ENCODE measurements around the gene CSGALNACT2.

The CSGALNACT2 gene

DNA sequence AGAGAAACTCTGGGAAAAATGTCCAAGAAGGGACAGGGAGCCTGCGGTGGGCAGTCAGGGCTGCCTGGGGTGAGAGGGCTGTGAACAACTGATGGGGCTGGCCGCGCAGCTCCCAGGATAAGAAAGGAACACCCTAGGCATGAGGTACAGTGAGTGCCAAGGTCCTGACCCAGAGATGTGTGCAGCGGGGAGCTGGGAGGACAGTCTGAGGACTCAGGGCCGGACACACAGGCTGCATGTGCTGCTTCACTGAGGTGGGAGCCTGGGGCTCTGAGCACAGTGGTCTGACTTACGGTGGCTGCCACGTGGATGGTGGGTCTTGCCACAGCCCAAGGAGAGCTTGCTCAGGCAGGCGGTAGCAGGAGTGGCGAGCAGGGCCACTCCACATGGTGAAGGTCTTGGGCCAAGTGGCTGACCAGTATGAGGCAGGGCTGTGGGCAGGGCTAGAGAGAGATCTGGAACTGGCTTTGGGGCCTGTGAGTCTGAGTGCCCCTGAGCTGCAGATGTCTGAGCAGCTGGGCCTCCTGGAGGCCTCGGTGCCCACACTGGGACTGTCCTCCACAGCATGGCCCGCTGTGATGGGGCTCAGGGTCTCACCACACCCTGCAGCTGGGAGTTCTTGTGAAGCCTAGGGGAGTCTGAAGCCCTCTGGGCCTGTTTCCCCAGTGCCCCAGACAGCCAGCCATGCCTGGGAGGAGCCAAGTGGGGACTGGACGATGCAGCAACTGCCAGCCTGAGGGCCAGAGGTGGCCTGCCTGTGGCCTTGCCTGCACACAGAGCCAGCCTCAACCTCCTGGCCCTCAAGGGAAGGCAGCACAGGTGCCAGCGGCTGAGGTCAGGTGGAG, 68.4 kb downstream of the CSGALNACT2 start:
- no peak for TF ChIP-seq CTCF (conservative IDR thresholded peaks at IDR 0.05)
- H3K27ac ChIP-seq: no peak overlapping the region

DNA sequence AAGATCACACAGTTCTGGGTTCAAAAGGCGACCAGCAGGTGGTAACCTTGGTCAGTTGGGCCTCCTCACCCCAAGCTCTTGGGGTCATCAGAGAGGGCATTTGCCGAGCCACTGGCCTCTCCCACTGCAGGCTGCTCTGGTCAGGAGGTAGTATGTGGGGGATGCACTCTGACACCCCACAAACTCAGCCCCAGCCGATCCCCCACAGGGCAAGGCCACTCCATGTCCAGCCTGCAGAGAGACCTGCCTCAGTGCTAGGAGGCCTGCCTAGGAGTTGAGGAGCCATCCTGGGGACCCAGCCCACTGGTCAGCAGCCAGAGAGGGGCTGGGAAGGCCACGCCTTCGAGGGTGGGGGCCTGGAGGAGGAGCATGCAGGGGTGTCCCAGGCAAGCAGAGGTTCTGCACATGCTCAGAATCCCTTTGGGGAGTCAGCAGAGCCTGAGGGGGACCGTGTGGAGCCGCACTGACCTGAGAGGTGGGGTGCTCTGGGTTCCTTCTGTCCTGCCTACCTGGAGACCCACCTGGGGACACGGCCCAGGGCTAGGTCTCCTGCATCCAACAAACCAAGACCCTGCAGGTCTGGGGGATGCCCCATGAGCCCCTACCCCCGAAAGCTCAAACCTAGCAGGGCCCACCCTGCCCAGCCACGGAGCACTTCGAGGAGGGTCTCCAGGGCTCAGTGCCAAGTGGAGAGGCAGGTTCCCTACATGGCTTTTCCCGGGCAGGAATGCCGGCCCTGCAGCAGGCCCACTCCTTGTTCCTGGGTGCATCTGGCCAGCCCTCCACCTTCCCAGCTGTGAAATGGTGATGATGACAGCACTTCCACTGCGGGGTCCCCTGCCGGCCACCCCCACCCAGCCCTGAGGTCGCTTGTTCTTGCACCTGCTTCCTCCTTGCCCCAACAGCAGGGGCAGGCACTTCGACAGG, 70.2 kb downstream of the CSGALNACT2 start:
- no peak for TF ChIP-seq CTCF (conservative IDR thresholded peaks at IDR 0.05)
- no peak overlapping the region for H3K27ac ChIP-seq

DNA sequence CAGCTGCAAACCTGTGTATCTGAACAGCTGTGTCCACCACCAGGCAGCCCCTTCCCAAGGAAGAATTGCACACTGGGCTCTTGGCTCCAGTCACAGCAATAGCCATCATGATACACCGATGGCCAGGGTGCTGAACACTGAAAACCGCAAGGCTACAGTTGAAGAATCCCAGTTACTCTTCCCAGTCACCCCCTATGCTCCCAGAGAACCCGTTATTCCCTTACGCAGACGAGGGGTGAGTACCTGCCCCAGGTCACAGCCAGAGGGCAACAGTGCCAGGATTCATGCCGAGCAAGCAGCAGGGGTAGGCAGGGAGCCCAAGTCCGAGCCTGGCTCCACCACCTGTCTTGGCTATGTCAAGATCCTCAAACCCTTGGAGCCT, 70.8 kb downstream of the CSGALNACT2 start:
- no peak overlapping the region for H3K27ac ChIP-seq
- TF ChIP-seq CTCF (conservative IDR thresholded peaks at IDR 0.05): no peak

DNA sequence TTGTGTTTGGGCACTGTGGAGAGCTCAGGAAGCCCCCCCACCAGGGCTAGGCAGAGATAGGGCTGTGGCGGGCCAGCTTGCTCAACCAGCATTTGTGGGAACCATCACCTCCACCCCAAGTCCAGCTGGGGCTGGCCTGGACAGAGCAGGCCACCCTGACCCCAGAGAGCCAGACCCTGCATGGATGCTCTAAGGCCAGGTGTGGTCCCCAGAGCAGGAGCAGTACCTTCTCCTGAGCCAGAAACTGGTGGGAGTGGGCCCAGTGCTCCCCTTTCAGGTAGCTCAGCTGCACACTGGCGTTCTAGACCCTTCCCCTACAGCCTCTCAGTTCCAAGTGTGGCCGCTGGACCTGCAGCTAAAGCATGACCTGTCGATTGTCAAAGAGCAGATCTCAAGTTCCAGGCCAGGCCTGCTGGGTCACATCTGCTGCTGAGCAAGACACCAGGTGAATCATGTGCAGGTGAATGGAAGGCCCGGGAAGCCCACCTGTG, 71.5 kb downstream of the CSGALNACT2 start:
- TF ChIP-seq CTCF (conservative IDR thresholded peaks at IDR 0.05): no peak

GRCh38 chr10:43210556-43210955, 72.3 kb downstream of the CSGALNACT2 start:
- TF ChIP-seq CTCF (conservative IDR thresholded peaks at IDR 0.05): no peak
- H3K27ac ChIP-seq: no peak overlapping the region

More for the DNA sequence above, 71.5 kb downstream of the CSGALNACT2 start:
- H3K27ac ChIP-seq: no peak overlapping the region

DNA sequence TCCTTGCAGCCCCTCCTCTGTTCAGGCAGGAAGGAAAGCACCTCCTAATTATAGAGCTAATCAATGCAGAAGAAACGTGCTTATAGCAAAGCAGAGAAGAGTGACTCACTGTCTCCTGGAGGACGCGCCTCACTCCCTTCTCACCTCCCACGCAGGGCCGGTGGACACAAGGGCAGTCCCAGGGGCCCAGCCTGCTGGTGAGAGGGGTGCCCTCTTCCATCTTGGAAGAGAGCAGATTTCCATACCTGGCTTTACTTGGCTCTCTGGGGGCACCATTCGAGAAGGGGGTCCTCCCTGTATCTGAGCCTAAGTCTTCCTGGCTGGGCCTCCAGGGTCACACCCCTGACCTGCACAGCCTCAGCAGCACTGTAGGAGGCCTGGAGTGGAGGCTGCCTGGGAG, 72.8 kb downstream of the CSGALNACT2 start:
- no peak for TF ChIP-seq CTCF (conservative IDR thresholded peaks at IDR 0.05)
- H3K27ac ChIP-seq: no peak overlapping the region

DNA sequence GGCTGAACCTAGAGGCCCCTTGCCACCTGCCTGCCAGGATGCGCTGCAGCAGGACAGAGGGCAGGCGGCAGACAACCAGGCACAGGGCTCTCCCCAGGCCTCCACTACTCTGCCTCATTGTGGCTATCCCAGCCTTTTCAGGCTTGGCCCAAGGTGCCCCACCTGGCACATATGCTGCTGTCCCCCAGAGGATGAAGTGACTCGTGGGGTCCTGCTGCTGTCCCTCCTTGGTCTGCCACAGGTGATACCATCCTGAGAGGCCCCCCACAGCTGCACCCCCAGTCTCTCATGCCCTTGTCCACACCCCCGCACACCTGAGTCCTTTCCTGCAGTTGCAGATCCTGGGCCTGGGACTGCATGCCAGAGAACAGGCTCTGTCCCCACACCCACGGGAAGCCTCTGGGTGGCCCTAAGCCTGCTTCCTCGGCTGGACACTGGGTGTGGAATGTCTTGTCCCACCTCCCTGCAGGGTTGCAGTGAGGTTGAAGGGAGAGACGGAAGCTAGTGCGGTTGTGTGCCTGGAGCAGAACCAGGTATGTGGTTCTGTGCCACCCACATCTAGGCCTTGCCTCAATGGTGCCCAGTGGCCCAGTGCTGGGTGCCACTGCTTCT, 73.3 kb downstream of the CSGALNACT2 start:
- TF ChIP-seq CTCF (conservative IDR thresholded peaks at IDR 0.05): no peak
- no peak overlapping the region for H3K27ac ChIP-seq

Data from VCaP (cell line).